ENCODE data around the gene TBCK. TPM values are rescaled to one million over a fixed set of nuclear protein-coding genes. Genes with fewer than 3 reads are reported as not detected.

The TBCK gene
- total RNA-seq, 1 donor from 2014 or later = 25.8 TPM

DNA sequence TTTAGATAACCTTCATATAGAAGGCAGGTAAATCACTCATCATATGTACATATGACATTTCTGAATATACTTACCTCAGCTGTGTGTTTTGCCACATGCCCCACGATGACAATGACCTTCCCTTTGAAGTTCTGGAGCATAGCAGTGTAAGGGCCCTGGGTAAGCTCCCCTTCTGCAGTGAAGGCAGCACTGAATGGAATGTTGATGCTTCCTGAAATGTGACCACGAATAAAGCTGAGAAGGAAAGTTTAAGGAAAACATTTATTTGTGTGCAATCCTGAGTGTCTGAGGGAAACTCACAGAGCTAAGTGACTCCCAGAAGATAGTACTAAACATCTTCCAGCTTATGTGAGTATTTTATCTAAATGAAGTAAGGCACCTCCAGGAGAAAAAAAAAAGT is 220.6 kb downstream of the TBCK start:
- Mint-ChIP-seq H3K9me3 (ENCODE audit: unreplicated experiment) (peaks cover 7% of the 10 kb centered on the region), H3K4me1 (ENCODE audit: low read depth, unreplicated experiment) (peaks cover 13% of the 10 kb centered on the region), H3K36me3 (ENCODE audit: low read depth, unreplicated experiment) (peaks cover 24% of the 10 kb centered on the region), H3K4me3 (ENCODE audit: unreplicated experiment) (no peak overlapping the region), H3K27me3 (ENCODE audit: low read depth, unreplicated experiment) (no peaks in the 10 kb centered on the region), H3K27ac (ENCODE audit: unreplicated experiment) (no peak overlapping the region)
- peaks cover 5% of the 10 kb centered on the region for H3K9me3 ChIP-seq (ENCODE audit: insufficient read depth, low read depth, low read length)
- no peak overlapping the region for H3K27ac ChIP-seq (ENCODE audit: low read depth, low read length)
- H3K4me3 ChIP-seq (ENCODE audit: insufficient read depth, low read depth, low read length) = no peak overlapping the region
- H4K20me1 ChIP-seq (ENCODE audit: insufficient read depth, low read length) = no peaks in the 10 kb centered on the region
- H3K9ac ChIP-seq (ENCODE audit: low read length) = no peak overlapping the region
- FAIRE-seq = no peak
- H3K4me2 ChIP-seq (ENCODE audit: low read length) = no peak overlapping the region
- H2AFZ ChIP-seq (ENCODE audit: low read depth, low read length) = no peak overlapping the region
- H3K36me3 ChIP-seq (ENCODE audit: insufficient read depth, low read length) = peaks cover 3% of the 10 kb centered on the region
- peak; percentile 6 for DNase-seq (ENCODE audit: low read depth)
- no peak for TF ChIP-seq EZH2 (IDR thresholded peaks at IDR 0.05; ENCODE audit: insufficient read depth, low read length)
- TF ChIP-seq, protein P1, sequence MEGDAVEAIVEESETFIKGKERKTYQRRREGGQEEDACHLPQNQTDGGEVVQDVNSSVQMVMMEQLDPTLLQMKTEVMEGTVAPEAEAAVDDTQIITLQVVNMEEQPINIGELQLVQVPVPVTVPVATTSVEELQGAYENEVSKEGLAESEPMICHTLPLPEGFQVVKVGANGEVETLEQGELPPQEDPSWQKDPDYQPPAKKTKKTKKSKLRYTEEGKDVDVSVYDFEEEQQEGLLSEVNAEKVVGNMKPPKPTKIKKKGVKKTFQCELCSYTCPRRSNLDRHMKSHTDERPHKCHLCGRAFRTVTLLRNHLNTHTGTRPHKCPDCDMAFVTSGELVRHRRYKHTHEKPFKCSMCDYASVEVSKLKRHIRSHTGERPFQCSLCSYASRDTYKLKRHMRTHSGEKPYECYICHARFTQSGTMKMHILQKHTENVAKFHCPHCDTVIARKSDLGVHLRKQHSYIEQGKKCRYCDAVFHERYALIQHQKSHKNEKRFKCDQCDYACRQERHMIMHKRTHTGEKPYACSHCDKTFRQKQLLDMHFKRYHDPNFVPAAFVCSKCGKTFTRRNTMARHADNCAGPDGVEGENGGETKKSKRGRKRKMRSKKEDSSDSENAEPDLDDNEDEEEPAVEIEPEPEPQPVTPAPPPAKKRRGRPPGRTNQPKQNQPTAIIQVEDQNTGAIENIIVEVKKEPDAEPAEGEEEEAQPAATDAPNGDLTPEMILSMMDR (IDR thresholded peaks at IDR 0.05; ENCODE audit: insufficient read depth, low read depth, low read length) = no peak
- no peaks in the 10 kb centered on the region for H3K4me1 ChIP-seq (ENCODE audit: insufficient read depth, low read length)
- no peaks in the 10 kb centered on the region for H3K79me2 ChIP-seq (ENCODE audit: insufficient read depth, low read length)
- no peaks in the 10 kb centered on the region for H3K27me3 ChIP-seq (ENCODE audit: insufficient read depth, low read length)

DNA sequence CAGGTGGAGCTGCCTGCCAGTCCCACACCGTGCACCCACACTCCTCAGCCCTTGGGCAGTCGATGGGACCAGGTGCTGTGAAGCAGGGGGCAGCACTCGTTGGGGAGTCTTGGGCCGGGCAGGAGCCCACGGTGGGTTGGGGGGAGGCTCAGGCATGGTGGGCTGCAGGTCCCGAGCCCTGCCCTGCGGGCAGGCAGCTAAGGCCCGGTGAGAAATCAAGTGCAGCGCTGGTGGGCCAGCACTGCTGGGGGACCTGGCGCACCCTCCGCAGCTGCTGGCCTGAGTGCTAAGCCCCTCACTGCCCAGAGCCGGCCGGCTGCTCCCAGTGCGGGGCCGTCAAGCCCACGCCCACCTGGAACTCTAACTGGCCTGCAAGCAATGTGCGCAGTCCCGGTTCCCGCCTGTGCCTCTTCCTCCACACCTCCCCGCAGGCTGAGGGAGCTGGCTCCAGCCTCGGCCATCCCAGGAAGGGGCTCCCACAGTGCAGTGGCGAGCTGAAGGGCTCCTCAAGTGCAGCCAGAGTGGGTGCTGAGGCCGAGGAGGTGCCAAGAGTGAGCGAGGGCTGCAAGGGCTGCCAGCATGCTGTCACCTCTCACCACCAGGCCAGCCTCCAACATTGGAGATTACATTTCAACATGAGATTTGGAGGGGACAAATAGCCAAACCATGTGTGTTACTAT is 223.5 kb downstream of the TBCK start:
- H3K36me3 ChIP-seq (ENCODE audit: insufficient read depth, low read length) = peaks cover 3% of the 10 kb centered on the region
- peaks cover 11% of the 10 kb centered on the region for H3K9me3 ChIP-seq (ENCODE audit: insufficient read depth, low read depth, low read length)
- Mint-ChIP-seq H3K27ac (ENCODE audit: unreplicated experiment) (no peak overlapping the region), H3K27me3 (ENCODE audit: low read depth, unreplicated experiment) (no peaks in the 10 kb centered on the region), H3K4me3 (ENCODE audit: unreplicated experiment) (no peak overlapping the region), H3K9me3 (ENCODE audit: unreplicated experiment) (peaks cover 21% of the 10 kb centered on the region), H3K36me3 (ENCODE audit: low read depth, unreplicated experiment) (peaks cover 39% of the 10 kb centered on the region), H3K4me1 (ENCODE audit: low read depth, unreplicated experiment) (peaks cover 13% of the 10 kb centered on the region)
- H4K20me1 ChIP-seq (ENCODE audit: insufficient read depth, low read length) = no peaks in the 10 kb centered on the region
- TF ChIP-seq EZH2 (IDR thresholded peaks at IDR 0.05; ENCODE audit: insufficient read depth, low read length) = no peak
- H3K79me2 ChIP-seq (ENCODE audit: insufficient read depth, low read length) = no peaks in the 10 kb centered on the region
- no peak for FAIRE-seq
- H3K9ac ChIP-seq (ENCODE audit: low read length) = no peak overlapping the region
- H3K4me3 ChIP-seq (ENCODE audit: insufficient read depth, low read depth, low read length) = no peak overlapping the region
- H2AFZ ChIP-seq (ENCODE audit: low read depth, low read length) = no peak overlapping the region
- no peak overlapping the region for H3K4me2 ChIP-seq (ENCODE audit: low read length)
- no peaks in the 10 kb centered on the region for H3K27me3 ChIP-seq (ENCODE audit: insufficient read depth, low read length)
- H3K4me1 ChIP-seq (ENCODE audit: insufficient read depth, low read length) = no peaks in the 10 kb centered on the region
- H3K27ac ChIP-seq (ENCODE audit: low read depth, low read length) = no peak overlapping the region
- DNase-seq (ENCODE audit: low read depth) = no peak

DNA sequence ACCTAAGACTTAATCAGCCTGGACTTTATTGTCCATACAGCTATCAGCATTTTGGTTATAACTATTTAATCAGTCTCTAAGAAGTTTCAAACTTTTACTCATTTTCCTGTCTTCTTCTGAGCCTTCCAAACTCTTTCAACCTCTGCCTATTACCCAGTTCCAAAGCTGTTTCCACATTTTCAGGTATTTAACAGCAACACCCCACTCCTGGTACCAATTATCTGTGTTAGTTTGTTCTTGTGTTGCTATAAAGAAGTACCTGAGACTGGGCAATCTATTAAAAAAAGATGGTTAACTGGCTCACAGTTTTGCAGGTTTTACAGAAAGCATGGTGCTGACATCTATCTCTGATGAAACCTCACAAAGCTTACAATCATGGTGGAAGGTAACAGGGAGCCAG is 225.2 kb downstream of the TBCK start:
- Histone ChIP-seq H3K9ac (ENCODE audit: low read length) (no peak overlapping the region), H2AFZ (ENCODE audit: low read depth, low read length) (no peak overlapping the region), H3K27me3 (ENCODE audit: insufficient read depth, low read length) (no peaks in the 10 kb centered on the region), H3K9me3 (ENCODE audit: insufficient read depth, low read depth, low read length) (peaks cover 11% of the 10 kb centered on the region), H3K36me3 (ENCODE audit: insufficient read depth, low read length) (no peaks in the 10 kb centered on the region), H4K20me1 (ENCODE audit: insufficient read depth, low read length) (no peaks in the 10 kb centered on the region), H3K79me2 (ENCODE audit: insufficient read depth, low read length) (no peaks in the 10 kb centered on the region), H3K27ac (ENCODE audit: low read depth, low read length) (no peak overlapping the region), H3K4me2 (ENCODE audit: low read length) (no peak overlapping the region), H3K4me3 (ENCODE audit: insufficient read depth, low read depth, low read length) (no peak overlapping the region), H3K4me1 (ENCODE audit: insufficient read depth, low read length) (no peaks in the 10 kb centered on the region)
- DNase-seq (ENCODE audit: low read depth) = no peak
- Mint-ChIP-seq H3K4me1 (ENCODE audit: low read depth, unreplicated experiment) (peaks cover 10% of the 10 kb centered on the region), H3K9me3 (ENCODE audit: unreplicated experiment) (peaks cover 28% of the 10 kb centered on the region), H3K4me3 (ENCODE audit: unreplicated experiment) (no peak overlapping the region), H3K27ac (ENCODE audit: unreplicated experiment) (no peak overlapping the region), H3K36me3 (ENCODE audit: low read depth, unreplicated experiment) (peaks cover 40% of the 10 kb centered on the region), H3K27me3 (ENCODE audit: low read depth, unreplicated experiment) (no peaks in the 10 kb centered on the region)
- FAIRE-seq = no peak
- TF ChIP-seq, protein P1 (IDR thresholded peaks at IDR 0.05; ENCODE audit: insufficient read depth, low read depth, low read length) = no peak
- no peak for TF ChIP-seq EZH2 (IDR thresholded peaks at IDR 0.05; ENCODE audit: insufficient read depth, low read length)

Data from astrocyte (in vitro differentiated cells and primary cell).